ENCODE data around the gene FZR1. TPM values are rescaled to one million over a fixed set of nuclear protein-coding genes. Genes with fewer than 3 reads are reported as not detected.

FZR1 gene
- total and polyA plus RNA-seq, 2 of the 13 experiments (the other 11 are each of a cell fraction or from before 2014, with no cell fraction given): 29.0 to 30.8 TPM

- TF ChIP-seq MXD1 (CRISPR knock-in tag; IDR thresholded peaks at IDR 0.05): peak; percentile 63
- TF ChIP-seq ZNF430 (CRISPR knock-in tag; IDR thresholded peaks at IDR 0.05): 0 out of 2 replicates have a peak, but pooled peaks have one; percentile 45
- TF ChIP-seq PPARG (CRISPR knock-in tag; conservative IDR thresholded peaks at IDR 0.05): 0 out of 2 replicates have a peak, but pooled peaks have one; percentile 10
- TF ChIP-seq THAP7 (CRISPR knock-in tag; IDR thresholded peaks at IDR 0.05): no peak
- no peak for TF ChIP-seq PHF5A (CRISPR knock-in tag; IDR thresholded peaks at IDR 0.05; ENCODE audit: low read depth, unreplicated experiment)
- no peak for TF ChIP-seq ZNF746 (CRISPR knock-in tag; IDR thresholded peaks at IDR 0.05)
- TF ChIP-seq BRD4 (CRISPR knock-in tag; IDR thresholded peaks at IDR 0.05): no peak
- TF ChIP-seq ZNF550 (CRISPR knock-in tag; IDR thresholded peaks at IDR 0.05; ENCODE audit: borderline replicate concordance): no peak
- no peak for TF ChIP-seq HDAC6 (IDR thresholded peaks at IDR 0.05; ENCODE audit: low read depth, low read length)
- TF ChIP-seq SKI (IDR thresholded peaks at IDR 0.05; ENCODE audit: partially characterized antibody): peak; percentile 15
- TF ChIP-seq, protein P1, sequence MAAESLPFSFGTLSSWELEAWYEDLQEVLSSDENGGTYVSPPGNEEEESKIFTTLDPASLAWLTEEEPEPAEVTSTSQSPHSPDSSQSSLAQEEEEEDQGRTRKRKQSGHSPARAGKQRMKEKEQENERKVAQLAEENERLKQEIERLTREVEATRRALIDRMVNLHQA (CRISPR knock-in tag; IDR thresholded peaks at IDR 0.05): no peak
- TF ChIP-seq JDP2 (CRISPR knock-in tag; IDR thresholded peaks at IDR 0.05; ENCODE audit: borderline replicate concordance): no peak
- no peak for TF ChIP-seq ATF1 (CRISPR knock-in tag; IDR thresholded peaks at IDR 0.05)
- peak; percentile 67; the same call in 1 of the 2 replicates for TF ChIP-seq ZSCAN20 (CRISPR knock-in tag; IDR thresholded peaks at IDR 0.05; ENCODE audit: borderline replicate concordance)
- TF ChIP-seq ZNF180 (CRISPR knock-in tag; IDR thresholded peaks at IDR 0.05; ENCODE audit: borderline replicate concordance, low read depth): no peak
- TF ChIP-seq SNAPC4 (CRISPR knock-in tag; IDR thresholded peaks at IDR 0.05): no peak
- no peak for TF ChIP-seq ZKSCAN8 (CRISPR knock-in tag; IDR thresholded peaks at IDR 0.05; ENCODE audit: borderline replicate concordance)
- 0 out of 2 replicates have a peak, but pooled peaks have one; percentile 44 for TF ChIP-seq ZNF224 (CRISPR knock-in tag; IDR thresholded peaks at IDR 0.05)
- TF ChIP-seq FOSL2 (CRISPR knock-in tag; IDR thresholded peaks at IDR 0.05): 0 out of 2 replicates have a peak, but pooled peaks have one; percentile 9
- no peak for TF ChIP-seq NR2C2 (CRISPR knock-in tag; IDR thresholded peaks at IDR 0.05; ENCODE audit: borderline replicate concordance)
- peak in 1 of 2 experiments; percentile 61; a peak in 1 of 4 replicates for TF ChIP-seq KLF16 (CRISPR knock-in tag; IDR thresholded peaks at IDR 0.05)
Observed at GRCh38 chr19:3557461-3558248, 51.5 kb downstream of the FZR1 start, which contains the start of gene MFSD12 (continued).

Measured in HepG2 (cell line).